HG02763 (cell line): ENCODE results near the gene PCDHGA1.
"Not testable (repeated sequence)": the region's sequence is repeated elsewhere in the genome, so short reads cannot be mapped to it uniquely, and the experiment has no call there.

Experiments
- ATAC-seq: cut with Tn5 transposase; IDR thresholded peaks from one replicate; pipeline ENCODE4 v1.9.1; 2021; ENCODE audit warnings: mild to moderate bottlenecking, moderate library complexity; ENCODE audit not compliant: unreplicated experiment

PCDHGA1 gene

GRCh38 chr5:141330299-141331080 lies at the start of gene PCDHGA1:
PCDHGA1 (plus strand) TSS chr5:141330514.
- ATAC-seq: no peak

GRCh38 chr5:141298376-141298775 lies 31.9 kb upstream of the PCDHGA1 start:
- ATAC-seq: no peak

GRCh38 chr5:141303756-141304155 lies 26.6 kb upstream of the PCDHGA1 start, which contains the start of gene SLC25A2:
SLC25A2 (minus strand) TSS chr5:141304049; CDS start chr5:141303865, 184 bp downstream.
- no peak for ATAC-seq

- ATAC-seq: no peak
Measured at GRCh38 chr5:141306630-141307029, 23.7 kb upstream of the PCDHGA1 start.

- ATAC-seq: no peak
Measured at GRCh38 chr5:141313711-141314110, 16.6 kb upstream of the PCDHGA1 start.

- ATAC-seq: not testable (repeated sequence)
Measured at GRCh38 chr5:141316963-141317362, 13.4 kb upstream of the PCDHGA1 start.

- no peak for ATAC-seq
Measured at GRCh38 chr5:141319202-141319601, 11.1 kb upstream of the PCDHGA1 start.

GRCh38 chr5:141319699-141320098 lies 10.6 kb upstream of the PCDHGA1 start:
- ATAC-seq: no peak

GRCh38 chr5:141320225-141321169 lies 9.8 kb upstream of the PCDHGA1 start, which contains the start of gene TAF7:
TAF7 (minus strand) TSS chr5:141320784; CDS start chr5:141320044, 740 bp downstream.
- peak; percentile 96 for ATAC-seq

- ATAC-seq: no peak
Measured at GRCh38 chr5:141322261-141322660, 8.1 kb upstream of the PCDHGA1 start.

GRCh38 chr5:141326088-141326854 lies 4.0 kb upstream of the PCDHGA1 start:
- peak; percentile 89 for ATAC-seq

GRCh38 chr5:141328231-141328630 lies 2.1 kb upstream of the PCDHGA1 start:
- ATAC-seq: no peak

- ATAC-seq: not testable (repeated sequence)
Measured at GRCh38 chr5:141332571-141332970, 2.3 kb downstream of the PCDHGA1 start.

- no peak for ATAC-seq
Measured at GRCh38 chr5:141338538-141339306, 8.4 kb downstream of the PCDHGA1 start, which contains the start of gene PCDHGA2. PCDHGA2 (plus strand) TSS chr5:141338760.

- ATAC-seq: not testable (repeated sequence)
Measured at GRCh38 chr5:141340781-141341354, 10.6 kb downstream of the PCDHGA1 start.

GRCh38 chr5:141342773-141343172 lies 12.5 kb downstream of the PCDHGA1 start:
- no peak for ATAC-seq

- ATAC-seq: no peak
Measured at GRCh38 chr5:141343242-141343952, 13.1 kb downstream of the PCDHGA1 start, which contains the start of gene PCDHGA3. PCDHGA3 (plus strand) TSS chr5:141343829; CDS start chr5:141344034, 205 bp downstream.

- ATAC-seq: no peak
Measured at GRCh38 chr5:141343953-141344463, 13.7 kb downstream of the PCDHGA1 start.
